Stimulated activated CD4-positive, alpha-beta T cell treated with anti-CD3 and anti-CD28 coated beads, Interleukin-1b, Interleukin-23, amount 100 ng/mL, for 48 hours (primary cell): ENCODE data around the gene JMY.

Experiments used
- DNase-seq: peaks from one replicate; pipeline ENCODE4 v3.0.0-alpha.2; 2020

The JMY gene, protein sequence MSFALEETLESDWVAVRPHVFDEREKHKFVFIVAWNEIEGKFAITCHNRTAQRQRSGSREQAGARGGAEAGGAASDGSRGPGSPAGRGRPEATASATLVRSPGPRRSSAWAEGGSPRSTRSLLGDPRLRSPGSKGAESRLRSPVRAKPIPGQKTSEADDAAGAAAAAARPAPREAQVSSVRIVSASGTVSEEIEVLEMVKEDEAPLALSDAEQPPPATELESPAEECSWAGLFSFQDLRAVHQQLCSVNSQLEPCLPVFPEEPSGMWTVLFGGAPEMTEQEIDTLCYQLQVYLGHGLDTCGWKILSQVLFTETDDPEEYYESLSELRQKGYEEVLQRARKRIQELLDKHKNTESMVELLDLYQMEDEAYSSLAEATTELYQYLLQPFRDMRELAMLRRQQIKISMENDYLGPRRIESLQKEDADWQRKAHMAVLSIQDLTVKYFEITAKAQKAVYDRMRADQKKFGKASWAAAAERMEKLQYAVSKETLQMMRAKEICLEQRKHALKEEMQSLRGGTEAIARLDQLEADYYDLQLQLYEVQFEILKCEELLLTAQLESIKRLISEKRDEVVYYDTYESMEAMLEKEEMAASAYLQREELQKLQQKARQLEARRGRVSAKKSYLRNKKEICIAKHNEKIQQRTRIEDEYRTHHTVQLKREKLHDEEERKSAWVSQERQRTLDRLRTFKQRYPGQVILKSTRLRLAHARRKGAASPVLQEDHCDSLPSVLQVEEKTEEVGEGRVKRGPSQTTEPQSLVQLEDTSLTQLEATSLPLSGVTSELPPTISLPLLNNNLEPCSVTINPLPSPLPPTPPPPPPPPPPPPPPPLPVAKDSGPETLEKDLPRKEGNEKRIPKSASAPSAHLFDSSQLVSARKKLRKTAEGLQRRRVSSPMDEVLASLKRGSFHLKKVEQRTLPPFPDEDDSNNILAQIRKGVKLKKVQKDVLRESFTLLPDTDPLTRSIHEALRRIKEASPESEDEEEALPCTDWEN

DNA sequence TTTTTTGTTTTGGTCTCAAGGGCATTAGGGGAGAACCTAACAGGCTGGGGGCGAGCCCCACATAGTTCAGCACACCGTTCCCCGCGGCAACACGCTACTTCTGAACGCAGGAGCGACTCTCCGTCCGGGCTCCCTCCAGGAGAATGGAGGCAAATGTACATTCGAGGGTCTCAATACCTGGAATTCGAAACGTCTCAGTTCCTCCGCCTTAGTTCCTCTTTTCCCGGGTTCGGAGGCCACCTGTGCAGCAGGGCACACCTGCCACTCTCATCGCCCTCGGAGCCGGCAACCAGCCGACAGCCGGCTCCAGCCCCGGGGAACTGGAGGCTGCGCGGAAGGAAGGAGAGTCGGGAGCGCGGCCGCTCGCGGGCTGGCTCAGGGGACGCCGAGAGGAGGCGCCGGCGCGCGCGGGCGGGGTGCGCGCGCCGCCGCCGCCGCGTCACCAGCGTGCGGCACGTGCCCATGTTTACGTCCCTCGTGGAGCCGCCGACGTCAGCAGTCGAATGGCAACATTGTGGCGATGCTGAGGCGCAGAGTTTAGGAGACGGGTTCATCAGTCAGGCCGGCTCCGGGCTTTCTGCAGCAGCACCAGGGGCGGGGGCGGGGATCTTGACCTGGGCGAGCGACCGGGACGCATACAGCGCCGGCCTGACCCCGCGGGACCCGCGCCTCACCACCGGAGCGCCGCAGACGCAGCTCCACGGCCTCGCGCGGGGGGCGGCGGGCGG lies at the start of gene JMY:
Gene JMY, plus strand, starts transcription at position 498 of the 728 bp plus-strand sequence. CDS start 520 bp downstream, outside the sequence.
- peak; percentile 87 for DNase-seq

DNA sequence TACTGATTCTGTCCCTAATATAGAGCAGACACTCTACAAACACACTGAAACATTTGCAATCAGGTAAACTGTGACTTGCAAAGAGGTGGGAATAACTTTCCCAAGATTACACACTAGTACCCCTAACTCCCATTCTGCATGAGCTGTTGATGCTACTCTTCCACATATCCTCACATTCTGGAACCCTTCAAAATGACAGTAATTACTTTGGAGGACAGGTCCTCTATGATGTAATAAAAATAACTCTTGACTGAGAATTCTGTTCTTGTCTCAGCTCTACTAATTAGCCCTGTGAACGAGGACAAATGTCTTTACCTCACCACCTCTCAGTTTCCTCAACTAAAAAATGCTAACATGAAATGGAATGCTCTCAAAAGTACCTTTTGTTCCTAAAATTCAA lies 49.5 kb upstream of the JMY start:
- DNase-seq: no peak

DNA sequence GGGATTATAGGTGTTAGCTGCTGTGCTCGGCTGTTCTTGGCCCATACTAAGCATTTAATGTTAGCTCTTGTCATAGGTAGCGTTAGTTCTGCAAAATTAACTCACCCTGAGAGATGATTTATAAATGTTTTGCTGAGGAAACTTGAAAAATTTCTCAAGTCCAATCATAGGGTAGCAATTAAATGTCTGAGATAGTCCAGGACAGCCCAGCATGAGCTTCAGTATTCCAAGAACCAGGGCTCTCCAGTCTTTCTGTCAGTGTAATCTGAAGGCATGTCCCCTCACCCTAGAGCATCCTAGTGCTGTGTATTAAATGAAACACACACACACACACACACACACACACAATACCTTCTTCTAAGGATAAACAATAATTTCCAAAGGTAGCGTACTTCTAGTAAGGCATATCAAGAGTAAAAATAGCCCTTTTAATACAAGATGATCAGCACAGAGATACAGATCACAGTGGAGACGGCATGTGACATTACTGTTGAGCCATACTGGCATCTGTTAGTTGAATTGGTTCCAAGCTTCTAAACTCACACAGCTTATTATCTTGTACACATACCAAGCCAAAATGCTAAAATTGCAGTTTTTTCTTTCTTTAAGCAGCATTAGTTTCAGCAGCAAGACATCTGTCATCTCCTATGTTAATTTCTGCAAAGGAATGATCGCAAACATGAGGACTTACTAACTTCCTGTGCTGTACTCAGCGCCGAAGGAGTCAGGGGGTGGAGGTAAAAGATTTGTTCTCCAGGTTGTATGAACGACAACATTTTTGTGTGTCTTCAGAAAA lies 46.3 kb upstream of the JMY start:
- DNase-seq: no peak

DNA sequence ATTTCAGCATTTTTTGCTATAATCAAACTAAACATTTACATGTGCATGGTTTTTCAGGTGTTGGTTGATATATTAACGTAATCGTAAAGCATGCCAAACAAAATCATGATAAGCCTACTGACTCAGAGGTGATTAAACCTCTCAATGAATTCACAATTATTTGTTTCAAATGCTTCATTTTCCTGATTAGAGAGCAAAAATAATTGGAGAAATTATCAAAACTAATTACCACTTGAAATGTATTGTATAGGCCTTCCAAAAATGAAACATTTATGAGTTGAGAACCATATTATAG lies 45.7 kb upstream of the JMY start:
- DNase-seq: no peak

DNA sequence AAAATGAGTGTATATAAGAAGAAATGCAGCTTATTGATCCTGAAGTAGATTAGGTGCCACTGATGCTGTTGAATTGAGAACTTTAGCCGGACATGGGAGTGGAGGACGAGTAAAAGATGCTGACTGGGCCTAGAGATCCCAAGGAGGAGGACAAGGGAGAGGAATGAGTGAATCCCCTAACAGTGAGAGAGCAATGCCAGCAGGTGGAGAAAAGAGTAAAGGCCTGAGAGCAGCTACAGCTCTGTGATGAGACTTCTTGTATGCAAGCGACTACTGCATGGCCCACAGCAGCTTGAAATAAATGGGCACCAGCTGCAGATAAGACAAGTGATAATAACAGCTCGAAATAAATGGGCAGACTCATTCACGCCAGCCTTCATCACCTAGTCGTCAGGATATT lies 44.5 kb upstream of the JMY start:
- no peak for DNase-seq

DNA sequence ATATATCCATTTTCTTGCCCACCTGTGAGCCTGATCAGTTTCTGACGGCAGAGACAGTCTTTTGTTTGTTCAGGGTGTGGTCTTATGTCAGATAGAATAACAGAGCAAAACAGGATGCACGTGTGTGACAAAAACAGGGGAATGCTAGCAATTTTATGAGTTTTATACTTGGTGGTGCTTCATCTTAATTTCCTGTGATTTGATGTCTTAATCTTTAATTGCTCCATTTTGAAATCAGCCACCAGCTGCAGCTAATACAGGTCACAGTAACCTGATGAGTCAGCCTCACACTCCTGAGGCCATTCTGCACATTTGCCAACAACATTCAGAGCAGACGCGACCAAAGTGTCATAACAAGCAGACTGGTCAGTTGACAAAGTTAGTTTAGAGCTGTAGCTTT lies 42.3 kb upstream of the JMY start:
- DNase-seq: no peak

DNA sequence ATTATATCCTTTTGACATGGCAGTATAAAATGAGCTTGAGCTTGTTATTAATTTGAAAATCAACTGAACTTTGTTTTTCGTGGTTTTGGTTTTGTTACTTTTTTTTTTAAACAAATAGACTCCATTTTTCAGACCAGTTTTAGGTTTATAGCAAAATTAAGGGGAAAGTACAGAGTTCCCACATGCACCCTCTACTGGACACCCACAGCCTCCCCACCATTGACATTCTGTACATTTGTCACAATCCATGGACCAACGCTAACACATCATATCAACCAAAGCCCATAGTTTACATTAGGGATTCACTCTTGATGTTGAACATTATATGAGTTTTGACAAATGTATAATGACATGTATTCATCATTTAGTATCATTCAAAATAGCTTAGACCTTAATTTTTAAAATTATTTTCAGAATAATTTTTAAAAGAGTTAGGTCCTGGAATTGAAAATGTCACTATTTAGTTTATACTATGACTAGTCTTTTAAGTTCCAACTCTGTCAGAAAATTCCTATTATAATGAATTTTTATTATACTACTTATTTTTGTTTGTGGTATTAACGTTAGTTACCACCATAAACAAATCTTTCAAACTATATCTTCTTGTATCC lies 35.3 kb upstream of the JMY start:
- no peak for DNase-seq

DNA sequence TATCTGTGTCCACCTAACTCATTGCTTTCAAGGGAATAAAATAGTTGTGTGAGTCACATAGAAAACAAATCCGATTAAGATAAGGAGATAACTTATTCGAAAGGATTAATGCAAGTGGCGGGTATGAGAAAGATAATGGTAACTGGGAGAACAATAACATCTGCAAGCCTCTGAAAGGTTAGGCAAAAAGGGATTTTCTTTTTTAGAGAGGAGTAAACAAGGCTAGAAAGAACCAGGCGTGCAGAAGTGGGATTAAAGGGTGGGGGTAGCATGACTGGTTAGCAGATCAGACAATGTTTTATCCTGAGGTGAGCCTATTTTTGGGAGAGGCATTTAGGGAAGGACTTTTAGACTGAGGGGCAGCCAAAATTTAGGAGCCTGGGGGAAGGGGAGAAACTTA lies 34.7 kb upstream of the JMY start:
- DNase-seq: no peak

DNA sequence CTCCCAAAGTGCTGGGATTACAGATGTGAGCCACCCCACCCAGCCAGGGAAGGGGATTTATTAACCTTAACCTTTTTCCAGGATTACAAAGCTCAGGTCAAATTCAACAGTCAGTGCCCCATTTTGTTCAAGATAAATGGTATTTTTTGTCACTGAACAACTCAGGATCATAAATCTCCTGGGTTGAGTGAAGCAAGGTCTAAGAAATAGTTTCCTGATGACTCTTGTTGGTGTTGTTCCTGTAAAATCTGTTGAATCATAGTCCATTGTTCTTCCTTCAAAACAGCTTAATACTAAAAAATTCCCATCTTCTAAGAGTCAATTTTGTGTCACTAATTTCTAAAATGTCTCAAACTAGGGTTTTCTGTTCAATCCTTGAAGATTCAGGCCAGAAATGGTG lies 33.9 kb upstream of the JMY start:
- no peak for DNase-seq

DNA sequence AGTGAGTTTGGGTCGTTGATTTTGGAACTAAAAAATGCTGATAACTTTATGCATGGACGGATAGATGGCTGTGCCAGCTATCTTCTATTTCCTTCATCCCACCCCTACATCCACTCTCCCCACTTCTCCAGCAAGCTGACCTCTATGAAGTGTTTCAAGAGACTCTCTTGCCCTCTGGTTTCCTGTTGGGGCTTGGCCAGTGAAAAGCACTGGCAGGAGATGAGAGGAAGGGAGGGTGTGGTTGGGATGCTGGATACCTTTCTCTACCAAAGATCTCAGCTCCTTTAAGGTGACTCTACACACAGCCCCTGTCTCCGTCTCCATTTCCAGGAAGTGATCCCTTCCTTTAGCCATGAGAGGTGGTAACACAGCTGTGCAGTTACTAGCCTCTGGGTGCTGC lies 30.0 kb upstream of the JMY start:
- DNase-seq: no peak

DNA sequence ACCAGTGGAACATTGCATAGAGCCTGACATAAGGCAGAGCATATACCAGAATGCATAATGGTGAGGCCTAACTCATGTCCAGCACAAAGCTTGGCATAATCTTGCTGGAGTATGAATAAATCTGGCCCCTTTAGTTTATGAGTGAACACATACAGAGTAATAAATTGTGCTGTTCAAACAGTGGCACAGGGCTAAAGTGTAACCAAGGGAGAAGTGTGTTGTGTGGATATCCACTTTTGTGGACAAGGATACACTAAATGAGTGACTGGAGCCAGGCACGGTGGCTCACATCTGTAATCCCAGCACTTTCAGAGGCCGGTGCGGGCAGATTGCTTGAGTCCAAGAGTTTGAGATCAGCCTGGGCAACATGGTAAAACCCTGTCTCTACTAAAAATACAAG lies 29.4 kb upstream of the JMY start:
- no peak for DNase-seq

DNA sequence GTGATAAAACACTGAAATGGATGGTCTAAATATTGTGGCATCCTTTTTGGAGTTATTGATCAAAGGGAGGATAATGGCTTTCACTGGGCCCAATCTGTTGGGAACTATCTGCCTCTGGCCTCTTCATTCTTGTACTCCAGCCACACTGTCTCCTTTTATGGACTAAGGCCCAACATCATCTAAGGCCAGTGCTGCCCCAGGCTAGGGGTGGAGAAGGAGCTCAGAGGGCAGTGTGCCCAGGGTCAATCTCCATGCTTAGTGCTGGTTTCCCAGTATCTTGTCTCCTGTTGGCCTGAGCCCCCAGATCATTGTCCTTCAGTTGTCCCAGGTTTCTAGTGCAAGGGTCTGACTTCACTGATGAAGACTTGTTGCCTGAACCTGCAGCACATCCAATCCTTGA lies 26.4 kb upstream of the JMY start:
- DNase-seq: no peak

DNA sequence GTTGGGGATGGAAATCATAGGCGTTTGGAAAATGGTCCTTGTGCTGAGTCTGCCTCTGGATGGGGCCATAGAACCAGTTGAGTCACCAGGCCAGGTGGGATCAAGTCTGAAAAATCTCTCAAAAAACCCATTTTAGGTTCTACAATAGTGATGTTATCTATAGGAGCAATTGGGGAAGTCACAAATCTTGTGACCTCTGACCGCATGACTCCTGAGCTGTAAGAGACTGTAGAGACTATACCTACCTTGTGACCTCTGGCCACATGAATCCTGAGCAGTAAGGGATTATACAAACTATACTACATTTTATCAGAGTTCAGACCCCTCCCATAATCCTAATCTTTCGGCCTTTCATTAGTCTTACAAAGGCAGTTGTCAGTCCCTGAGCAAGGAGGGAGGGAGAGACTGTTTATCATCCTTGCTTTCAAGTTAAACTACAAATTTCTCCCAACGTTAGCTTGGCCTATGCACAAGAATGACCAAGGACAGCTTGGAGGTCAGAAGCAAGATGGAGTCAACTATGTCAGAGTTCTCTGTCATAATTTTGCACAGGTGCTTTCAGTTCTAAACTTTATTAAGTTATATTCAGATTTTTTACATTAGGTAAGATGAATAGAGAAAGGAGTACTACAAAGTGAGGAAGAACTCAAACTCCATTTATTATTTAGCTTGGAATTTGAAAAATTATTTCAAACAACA lies 11.5 kb upstream of the JMY start:
- no peak for DNase-seq

DNA sequence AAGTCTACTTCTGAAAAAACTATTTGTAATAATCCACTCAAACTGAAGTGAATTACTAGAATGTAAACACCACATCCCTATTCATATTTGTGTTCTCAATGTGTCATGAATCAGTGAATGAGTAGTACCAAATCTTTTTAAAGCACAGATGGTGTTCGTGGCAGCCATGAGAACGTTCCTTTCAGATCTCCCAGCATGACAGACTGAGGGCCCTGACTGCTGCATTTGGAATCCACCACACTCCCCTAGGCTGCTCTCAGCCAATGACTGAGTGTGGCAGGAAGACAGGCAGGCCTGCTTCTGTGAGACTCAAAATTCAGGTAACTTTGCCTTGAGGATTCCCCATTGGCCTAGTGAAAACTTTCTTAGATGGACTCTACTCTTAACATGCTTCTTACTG lies 10.9 kb upstream of the JMY start:
- DNase-seq: peak; percentile 16

DNA sequence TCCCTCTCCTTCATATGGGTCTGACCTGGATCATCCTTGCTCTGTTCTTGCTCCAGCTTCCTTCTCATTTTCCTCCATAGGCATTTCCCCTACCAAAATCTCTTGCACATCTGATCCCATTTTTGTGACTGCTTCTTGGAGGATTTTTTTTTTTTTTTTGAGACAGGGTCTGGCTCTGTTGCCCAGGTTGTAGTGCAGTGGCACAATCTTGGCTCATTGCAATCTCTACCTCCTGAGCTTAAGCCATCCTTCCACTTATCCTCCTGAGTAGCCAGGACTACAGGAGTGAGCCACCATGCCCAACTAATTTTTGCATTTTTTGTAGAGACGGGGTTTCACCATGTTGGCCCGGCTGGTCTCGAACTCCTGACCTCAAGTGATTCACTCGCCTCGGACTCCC lies 10.5 kb upstream of the JMY start:
- DNase-seq: no peak

DNA sequence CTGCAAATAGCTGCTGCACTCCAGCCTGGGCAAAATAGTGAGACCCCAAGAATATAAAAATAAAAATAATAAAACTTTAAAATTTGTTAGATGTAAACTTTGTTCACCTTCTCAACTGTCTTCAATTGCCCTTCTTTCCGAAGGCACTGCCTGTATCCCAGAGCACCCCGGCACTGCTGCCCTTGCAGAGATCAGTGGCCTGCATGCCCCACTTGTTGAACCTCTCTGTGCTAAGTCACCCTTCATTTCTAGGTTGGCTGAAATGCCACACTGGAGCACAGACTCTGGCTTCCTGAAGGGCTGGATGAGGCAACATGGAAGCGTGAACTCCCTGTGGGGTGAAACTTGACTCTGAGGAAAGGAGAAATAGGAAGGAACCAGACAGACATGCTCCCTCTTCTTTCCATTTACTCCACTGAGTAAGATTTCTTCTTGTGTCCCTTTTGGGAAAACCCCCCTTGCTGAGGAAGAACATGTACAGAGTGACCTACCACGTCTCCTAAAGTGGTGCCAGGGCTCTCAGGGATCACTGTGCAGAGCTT lies 8.4 kb upstream of the JMY start:
- DNase-seq: no peak

DNA sequence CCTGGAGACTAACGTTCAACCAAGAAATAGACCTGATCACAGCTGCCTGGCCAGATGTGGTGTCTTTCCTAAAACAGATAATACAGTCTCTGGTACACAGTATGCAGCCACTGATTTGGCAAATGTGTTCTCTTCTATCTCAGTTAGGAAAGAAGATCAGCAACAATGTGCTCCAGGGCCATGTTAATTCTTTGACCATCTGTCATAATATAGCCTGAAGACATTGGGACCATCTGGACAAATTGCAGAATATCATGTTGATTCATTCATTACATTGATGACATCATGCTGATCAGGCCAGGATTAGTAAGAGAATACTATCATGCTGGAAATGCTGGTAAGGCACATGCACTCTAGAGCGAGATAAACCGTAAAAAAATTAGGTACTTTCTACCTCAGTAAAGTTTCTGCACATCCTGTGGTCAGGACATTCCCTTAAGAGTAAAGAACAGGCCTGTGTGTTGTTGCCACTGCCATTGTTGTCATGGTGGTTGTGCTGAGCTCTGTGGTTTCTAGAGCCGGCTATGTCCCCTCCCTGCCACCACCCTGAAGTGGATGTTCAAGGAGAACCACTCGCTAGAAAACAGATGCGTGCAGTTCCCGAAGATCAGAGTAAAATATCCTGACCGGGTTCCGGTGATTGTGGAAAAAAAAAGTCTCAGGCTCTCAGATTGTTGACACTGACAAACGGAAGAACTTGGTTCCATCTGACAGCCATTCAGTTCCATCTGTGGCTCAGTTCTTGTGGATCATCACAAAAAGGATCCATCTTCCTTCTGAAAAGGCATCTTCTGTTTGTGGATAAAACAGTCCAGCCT lies 6.4 kb upstream of the JMY start:
- DNase-seq: peak; percentile 11

DNA sequence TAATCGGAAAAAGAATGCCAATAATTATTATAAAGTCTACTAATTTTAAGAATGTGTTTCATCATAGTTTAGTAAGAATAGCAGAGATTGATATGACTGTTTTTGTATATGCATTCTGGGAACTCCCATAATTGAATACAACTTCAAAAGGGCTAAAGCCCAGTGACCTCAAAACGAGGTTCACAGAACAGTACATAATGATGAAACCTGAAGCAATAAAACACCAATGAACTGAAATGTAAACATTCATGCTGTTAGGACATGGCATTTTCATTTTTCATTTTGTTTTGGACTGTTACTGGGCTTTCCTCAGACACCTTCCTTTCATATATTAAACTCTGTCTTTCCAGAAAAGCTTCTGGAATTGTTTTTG lies 684 bp upstream of the JMY start:
- no peak for DNase-seq

DNA sequence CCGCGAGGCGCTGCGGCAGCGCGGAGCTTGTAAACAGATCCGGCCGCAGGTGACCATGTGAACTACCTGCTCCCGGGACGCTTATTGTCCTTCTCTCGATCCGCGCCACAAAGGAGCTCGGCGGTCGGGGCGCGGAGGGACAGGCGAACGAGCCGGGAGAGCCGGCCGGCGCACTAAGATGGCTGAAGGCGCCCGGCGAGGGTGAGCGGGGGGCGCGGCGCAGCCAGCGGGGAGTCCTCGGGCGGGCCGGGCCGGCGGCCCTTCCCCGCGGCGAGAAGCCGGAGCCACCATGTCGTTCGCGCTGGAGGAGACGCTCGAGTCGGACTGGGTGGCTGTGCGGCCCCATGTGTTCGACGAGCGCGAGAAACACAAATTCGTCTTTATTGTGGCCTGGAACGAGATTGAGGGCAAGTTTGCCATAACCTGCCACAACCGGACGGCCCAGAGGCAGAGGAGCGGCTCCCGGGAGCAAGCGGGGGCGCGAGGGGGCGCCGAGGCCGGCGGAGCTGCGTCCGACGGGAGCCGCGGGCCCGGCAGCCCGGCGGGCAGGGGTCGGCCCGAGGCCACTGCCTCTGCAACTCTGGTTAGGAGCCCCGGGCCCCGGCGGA lies 535 bp downstream of the JMY start:
- peak; percentile 14 for DNase-seq
